Measurements from ENCODE around the gene AMY2B.
"Not testable (repeated sequence)": the region's sequence is repeated elsewhere in the genome, so short reads cannot be mapped to it uniquely, and the experiment has no call there.

AMY2B gene

GRCh38 chr1:103627436-103627835 lies 56.0 kb downstream of the AMY2B start:
- not testable (repeated sequence) for DNase-seq (ENCODE audit: low spot score)
